ENCODE measurements around the gene CNTN1. TPM values are rescaled to one million over a fixed set of nuclear protein-coding genes. Genes with fewer than 3 reads are reported as not detected.
"Not testable (repeated sequence)": the region's sequence is repeated elsewhere in the genome, so short reads cannot be mapped to it uniquely, and the experiment has no call there.

Gene CNTN1
- total RNA-seq, 2 donors from 2014 or later: 1.3 to 3.1 TPM

DNA sequence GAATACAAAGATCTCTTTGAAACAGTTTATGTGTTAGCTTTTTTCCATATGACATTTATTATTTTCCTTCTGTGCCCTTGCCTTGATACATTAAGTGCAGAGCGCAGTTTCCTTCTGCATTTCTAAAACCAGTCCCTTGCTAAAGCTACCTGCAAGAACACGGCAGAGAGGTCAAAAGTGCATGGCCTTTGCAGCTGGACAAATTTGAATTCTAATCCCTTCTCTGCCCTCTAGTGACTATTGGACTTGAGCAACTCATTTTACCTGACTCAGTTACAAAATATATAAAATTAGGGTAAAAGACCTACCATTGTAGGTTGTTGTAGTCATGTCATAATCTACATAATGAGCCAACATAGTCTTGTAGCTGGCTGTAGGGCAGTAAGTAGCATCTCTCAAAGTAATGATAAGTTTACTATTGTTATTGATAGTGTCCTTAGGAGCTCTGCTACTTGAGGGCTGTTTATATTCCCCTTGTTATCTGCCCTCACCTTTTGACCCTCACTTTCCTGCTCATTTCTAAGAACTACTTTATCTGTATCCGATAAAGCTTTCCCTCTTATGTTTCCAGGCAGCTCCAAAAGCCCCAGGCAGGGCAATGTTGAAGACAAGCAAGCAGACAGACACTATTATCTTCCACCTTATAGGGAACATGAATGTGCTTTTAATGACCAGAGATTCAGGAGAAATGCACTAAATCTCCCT lies 375.9 kb downstream of the CNTN1 start:
- ATAC-seq (no peak), DNase-seq (no peak)
- Histone ChIP-seq H3K9me3 (no peaks in the 10 kb centered on the region), H3K36me3 (replicated peaks in 1 of 2; ENCODE audit: insufficient read depth in 1 of 2, low read depth in 2 of 2) (no peaks in the 10 kb centered on the region), H3K4me1 (no peaks in the 10 kb centered on the region), H3K27me3 (no peaks in the 10 kb centered on the region), H3K4me3 (no peak overlapping the region), H3K27ac (no peak overlapping the region)
- TF ChIP-seq, protein P1, sequence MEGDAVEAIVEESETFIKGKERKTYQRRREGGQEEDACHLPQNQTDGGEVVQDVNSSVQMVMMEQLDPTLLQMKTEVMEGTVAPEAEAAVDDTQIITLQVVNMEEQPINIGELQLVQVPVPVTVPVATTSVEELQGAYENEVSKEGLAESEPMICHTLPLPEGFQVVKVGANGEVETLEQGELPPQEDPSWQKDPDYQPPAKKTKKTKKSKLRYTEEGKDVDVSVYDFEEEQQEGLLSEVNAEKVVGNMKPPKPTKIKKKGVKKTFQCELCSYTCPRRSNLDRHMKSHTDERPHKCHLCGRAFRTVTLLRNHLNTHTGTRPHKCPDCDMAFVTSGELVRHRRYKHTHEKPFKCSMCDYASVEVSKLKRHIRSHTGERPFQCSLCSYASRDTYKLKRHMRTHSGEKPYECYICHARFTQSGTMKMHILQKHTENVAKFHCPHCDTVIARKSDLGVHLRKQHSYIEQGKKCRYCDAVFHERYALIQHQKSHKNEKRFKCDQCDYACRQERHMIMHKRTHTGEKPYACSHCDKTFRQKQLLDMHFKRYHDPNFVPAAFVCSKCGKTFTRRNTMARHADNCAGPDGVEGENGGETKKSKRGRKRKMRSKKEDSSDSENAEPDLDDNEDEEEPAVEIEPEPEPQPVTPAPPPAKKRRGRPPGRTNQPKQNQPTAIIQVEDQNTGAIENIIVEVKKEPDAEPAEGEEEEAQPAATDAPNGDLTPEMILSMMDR (IDR thresholded peaks at IDR 0.05): no peak
- no peak for TF ChIP-seq POLR2A (IDR thresholded peaks at IDR 0.05)
- 17 to 24% methylated on average over 3 of the region's 3 CpGs for WGBS, 2 donors
- intact Hi-C loops (cut with DNase I): no loop called here

DNA sequence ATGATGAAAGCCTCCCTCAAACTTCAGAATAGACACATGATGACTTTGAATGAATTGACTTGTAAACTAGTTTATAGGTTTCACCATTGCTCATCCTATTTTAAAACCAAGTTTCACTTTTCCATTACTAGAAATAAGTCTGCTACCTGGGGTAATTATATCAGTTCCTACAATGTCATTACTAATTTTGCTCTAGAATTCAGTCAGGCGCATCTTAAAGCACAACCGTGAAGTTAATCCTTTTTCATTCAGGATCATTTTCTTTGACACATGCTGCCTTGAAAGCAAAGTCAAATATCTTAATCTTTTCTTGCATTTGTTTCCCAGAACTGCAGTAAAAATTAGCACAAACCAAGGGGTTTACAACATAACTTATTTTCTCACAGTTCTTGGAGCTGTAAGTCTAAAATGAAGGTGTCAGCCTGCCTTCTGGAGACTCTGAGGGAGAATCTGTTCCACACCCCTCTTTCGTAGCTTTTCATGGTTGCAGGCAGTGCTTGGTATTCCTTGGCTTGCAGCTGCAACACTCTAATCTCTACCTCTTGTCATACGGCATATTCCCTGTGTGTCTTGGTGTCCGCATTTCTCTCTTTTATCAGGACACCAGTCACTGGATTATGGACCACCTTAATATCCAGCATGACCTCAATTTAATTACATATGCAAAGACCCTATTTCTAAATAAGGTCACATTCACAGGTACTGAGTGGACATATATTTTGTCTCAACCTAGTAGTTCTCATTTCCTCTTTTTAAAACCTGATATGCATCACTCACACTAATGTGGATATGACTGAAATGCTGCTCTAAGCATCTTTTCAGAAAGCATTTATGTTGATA lies 381.6 kb downstream of the CNTN1 start:
- 52 to 63% methylated on average over 5 of the region's 5 CpGs for WGBS, 2 donors
- no peak for TF ChIP-seq POLR2A (IDR thresholded peaks at IDR 0.05)
- TF ChIP-seq, protein P1 (IDR thresholded peaks at IDR 0.05): no peak
- intact Hi-C loops (cut with DNase I): no loop called here
- no peaks in the 10 kb centered on the region for H3K27me3 ChIP-seq
- no peaks in the 10 kb centered on the region for H3K36me3 ChIP-seq (replicated peaks in 1 of 2; ENCODE audit: insufficient read depth in 1 of 2, low read depth in 2 of 2)
- no peaks in the 10 kb centered on the region for H3K4me1 ChIP-seq
- no peak overlapping the region for H3K4me3 ChIP-seq
- ATAC-seq (no peak), DNase-seq (no peak)
- no peak overlapping the region for H3K27ac ChIP-seq
- H3K9me3 ChIP-seq: no peaks in the 10 kb centered on the region

DNA sequence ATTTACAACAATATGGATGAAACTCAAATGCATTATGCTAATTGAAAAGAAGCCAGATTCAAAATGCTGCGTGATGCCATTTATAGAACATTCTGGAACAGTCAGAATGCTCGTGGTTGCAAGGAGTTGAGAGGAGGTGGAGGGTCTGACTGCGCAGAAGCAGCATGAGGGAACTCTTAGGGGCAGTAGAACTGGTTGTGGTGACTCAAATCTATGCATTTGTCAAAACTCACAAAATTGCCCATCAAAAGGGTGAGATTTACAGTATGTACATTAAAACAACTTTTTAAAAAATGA lies 382.2 kb downstream of the CNTN1 start:
- TF ChIP-seq, protein P1 (IDR thresholded peaks at IDR 0.05): no peak
- no peak for TF ChIP-seq POLR2A (IDR thresholded peaks at IDR 0.05)
- intact Hi-C loops (cut with DNase I): no loop called here
- no peaks in the 10 kb centered on the region for H3K4me1 ChIP-seq
- no peak overlapping the region for H3K4me3 ChIP-seq
- ATAC-seq (no peak), DNase-seq (no peak)
- H3K9me3 ChIP-seq: no peaks in the 10 kb centered on the region
- H3K36me3 ChIP-seq (replicated peaks in 1 of 2; ENCODE audit: insufficient read depth in 1 of 2, low read depth in 2 of 2): no peaks in the 10 kb centered on the region
- no peak overlapping the region for H3K27ac ChIP-seq
- H3K27me3 ChIP-seq: no peaks in the 10 kb centered on the region
- 41 to 63% methylated on average over 3 of the region's 3 CpGs for WGBS, 2 donors

DNA sequence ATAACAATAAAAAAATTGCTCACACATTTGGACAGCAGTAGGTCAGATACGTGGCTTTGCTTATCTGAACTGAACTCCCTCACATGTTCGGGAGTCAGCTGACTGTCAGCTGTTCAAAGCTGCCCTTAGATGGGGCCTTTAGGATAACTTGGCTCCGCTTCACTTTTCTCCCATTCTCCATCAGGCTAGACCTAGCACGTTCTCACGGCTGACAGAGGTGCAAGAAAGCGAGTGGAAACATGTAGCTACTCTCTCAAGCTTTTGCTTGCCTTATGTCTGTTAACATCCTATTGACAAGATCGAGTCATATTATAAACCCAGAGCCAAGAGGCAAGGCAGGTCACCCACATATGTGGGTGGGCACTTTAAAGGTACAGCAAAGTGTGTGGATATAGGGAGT lies 383.9 kb downstream of the CNTN1 start:
- DNase-seq (no peak), ATAC-seq (no peak)
- TF ChIP-seq, protein P1 (IDR thresholded peaks at IDR 0.05): no peak
- no peak for TF ChIP-seq POLR2A (IDR thresholded peaks at IDR 0.05)
- 55 to 63% methylated on average over 7 of the region's 7 CpGs for WGBS, 2 donors
- no peaks in the 10 kb centered on the region for H3K4me1 ChIP-seq
- no peaks in the 10 kb centered on the region for H3K27me3 ChIP-seq
- intact Hi-C loops (cut with DNase I): no loop called here
- H3K27ac ChIP-seq: no peak overlapping the region
- H3K9me3 ChIP-seq: peaks cover 0 to 7% (median 0%) of the 10 kb centered on the region in 3 donors
- H3K36me3 ChIP-seq (replicated peaks in 1 of 2; ENCODE audit: insufficient read depth in 1 of 2, low read depth in 2 of 2): no peaks in the 10 kb centered on the region
- no peak overlapping the region for H3K4me3 ChIP-seq

DNA sequence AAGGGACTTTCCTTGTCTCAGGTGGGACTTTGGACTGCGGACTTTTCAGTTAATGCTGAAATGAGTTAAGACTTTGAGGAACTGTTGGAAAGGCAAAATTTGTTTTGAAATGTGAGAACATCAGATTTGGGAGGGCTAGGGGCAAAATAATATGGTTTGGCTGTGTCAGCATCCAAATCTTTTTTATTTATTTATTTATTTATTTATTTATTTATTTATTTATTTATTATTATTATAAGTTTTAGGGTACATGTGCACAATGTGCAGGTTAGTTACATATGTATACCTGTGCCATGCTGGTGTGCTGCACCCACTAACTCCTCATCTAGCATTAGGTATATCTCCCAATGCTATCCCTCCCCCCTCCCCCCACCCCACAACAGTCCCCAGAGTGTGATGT lies 389.0 kb downstream of the CNTN1 start:
- H3K27me3 ChIP-seq; H3K4me3 ChIP-seq; H3K27ac ChIP-seq; ATAC-seq; intact Hi-C loops (cut with DNase I); DNase-seq; H3K36me3 ChIP-seq (replicated peaks in 1 of 2; ENCODE audit: insufficient read depth in 1 of 2, low read depth in 2 of 2); H3K9me3 ChIP-seq; H3K4me1 ChIP-seq: not testable (repeated sequence)
- WGBS, 2 donors: 0% methylated on average over 1 of the region's 1 CpG
